ENCODE data around the gene SLCO2A1. TPM values are rescaled to one million over a fixed set of nuclear protein-coding genes. Genes with fewer than 3 reads are reported as not detected.

SLCO2A1 gene
- polyA plus RNA-seq, 1 experiment = 5.4 TPM

GRCh38 chr3:133899311-133899710 lies 130.4 kb downstream of the SLCO2A1 start:
- CTCF ChIA-PET = no interaction called here

DNA sequence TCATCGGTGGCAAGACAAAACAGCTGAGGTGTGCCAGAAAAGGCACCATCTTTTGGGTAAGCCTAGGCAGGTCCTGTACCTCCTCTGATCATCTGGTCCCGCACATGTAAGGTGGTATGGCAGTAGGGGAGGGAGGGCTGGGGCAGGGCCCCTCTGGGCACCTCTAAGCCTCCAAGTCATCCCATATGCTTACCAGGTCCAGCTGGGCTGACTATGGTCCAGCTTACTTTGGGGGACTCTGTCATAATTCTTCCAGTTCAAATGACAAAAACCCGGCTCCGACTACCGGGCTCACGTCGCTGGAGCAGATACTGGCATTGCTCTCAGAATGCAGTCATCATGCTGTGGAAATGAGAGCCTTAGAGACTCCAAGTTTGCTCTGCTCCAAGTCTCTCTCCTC lies 132.2 kb downstream of the SLCO2A1 start:
- Histone ChIP-seq H3K27me3 (ENCODE audit: control insufficient read depth, insufficient read depth, low read length) (peaks cover 27% of the 10 kb centered on the region), H3K36me3 (ENCODE audit: control insufficient read depth, insufficient read depth, low read length) (no peaks in the 10 kb centered on the region), H3K4me3 (ENCODE audit: low read depth, low read length) (no peak overlapping the region)
- TF ChIP-seq, protein P1, sequence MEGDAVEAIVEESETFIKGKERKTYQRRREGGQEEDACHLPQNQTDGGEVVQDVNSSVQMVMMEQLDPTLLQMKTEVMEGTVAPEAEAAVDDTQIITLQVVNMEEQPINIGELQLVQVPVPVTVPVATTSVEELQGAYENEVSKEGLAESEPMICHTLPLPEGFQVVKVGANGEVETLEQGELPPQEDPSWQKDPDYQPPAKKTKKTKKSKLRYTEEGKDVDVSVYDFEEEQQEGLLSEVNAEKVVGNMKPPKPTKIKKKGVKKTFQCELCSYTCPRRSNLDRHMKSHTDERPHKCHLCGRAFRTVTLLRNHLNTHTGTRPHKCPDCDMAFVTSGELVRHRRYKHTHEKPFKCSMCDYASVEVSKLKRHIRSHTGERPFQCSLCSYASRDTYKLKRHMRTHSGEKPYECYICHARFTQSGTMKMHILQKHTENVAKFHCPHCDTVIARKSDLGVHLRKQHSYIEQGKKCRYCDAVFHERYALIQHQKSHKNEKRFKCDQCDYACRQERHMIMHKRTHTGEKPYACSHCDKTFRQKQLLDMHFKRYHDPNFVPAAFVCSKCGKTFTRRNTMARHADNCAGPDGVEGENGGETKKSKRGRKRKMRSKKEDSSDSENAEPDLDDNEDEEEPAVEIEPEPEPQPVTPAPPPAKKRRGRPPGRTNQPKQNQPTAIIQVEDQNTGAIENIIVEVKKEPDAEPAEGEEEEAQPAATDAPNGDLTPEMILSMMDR (IDR thresholded peaks at IDR 0.05; ENCODE audit: insufficient read depth, low read depth, low read length) = no peak
- CTCF ChIA-PET = interaction anchor here (1.7 kb wide), 1 partner anchor 8 kb away, joined by 8 read pairs; no protein-coding TSS in a partner anchor
- DNase-seq (ENCODE audit: low read depth) = no peak
- POLR2A ChIA-PET = no interaction called here

More at GRCh38 chr3:133899311-133899710, 130.4 kb downstream of the SLCO2A1 start:
- no peaks in the 10 kb centered on the region for H3K36me3 ChIP-seq (ENCODE audit: control insufficient read depth, insufficient read depth, low read length)
- POLR2A ChIA-PET = no interaction called here
- DNase-seq (ENCODE audit: low read depth) = no peak
- TF ChIP-seq, protein P1 (IDR thresholded peaks at IDR 0.05; ENCODE audit: insufficient read depth, low read depth, low read length) = no peak
- H3K4me3 ChIP-seq (ENCODE audit: low read depth, low read length) = no peak overlapping the region
- peaks cover 22% of the 10 kb centered on the region for H3K27me3 ChIP-seq (ENCODE audit: control insufficient read depth, insufficient read depth, low read length)

- DNase-seq (ENCODE audit: low read depth) = no peak
- POLR2A ChIA-PET = no interaction called here
- Histone ChIP-seq H3K27me3 (ENCODE audit: control insufficient read depth, insufficient read depth, low read length) (peaks cover 35% of the 10 kb centered on the region), H3K36me3 (ENCODE audit: control insufficient read depth, insufficient read depth, low read length) (no peaks in the 10 kb centered on the region), H3K4me3 (ENCODE audit: low read depth, low read length) (peak overlapping the region; percentile 51)
- CTCF ChIA-PET = interaction anchor here (0.8 to 1.7 kb wide), 2 partner anchors 10 to 13 kb away, joined by 3 to 8 read pairs; no protein-coding TSS in a partner anchor
- TF ChIP-seq, protein P1 (IDR thresholded peaks at IDR 0.05; ENCODE audit: insufficient read depth, low read depth, low read length) = no peak
Measured at GRCh38 chr3:133896002-133896761, 133.5 kb downstream of the SLCO2A1 start.

- Histone ChIP-seq H3K36me3 (ENCODE audit: control insufficient read depth, insufficient read depth, low read length) (no peaks in the 10 kb centered on the region), H3K27me3 (ENCODE audit: control insufficient read depth, insufficient read depth, low read length) (peaks cover 36% of the 10 kb centered on the region), H3K4me3 (ENCODE audit: low read depth, low read length) (peak within 1 kb of the TSS; percentile 51)
- no peak for DNase-seq (ENCODE audit: low read depth)
- TF ChIP-seq, protein P1 (IDR thresholded peaks at IDR 0.05; ENCODE audit: insufficient read depth, low read depth, low read length) = no peak
- POLR2A ChIA-PET = no interaction called here
- CTCF ChIA-PET = no interaction called here
Measured at GRCh38 chr3:133895208-133896001, 134.3 kb downstream of the SLCO2A1 start, which contains the start of gene RAB6B. TSS of gene RAB6B (minus strand) at chr3:133895882. CDS start at chr3:133895466, 416 bp downstream.
